Endodermal cell (in vitro differentiated cells): ENCODE results near the gene FABP1. TPM values are rescaled to one million over a fixed set of nuclear protein-coding genes. Genes with fewer than 3 reads are reported as not detected.

ENCODE experiments used
- DNase-seq: peaks from one replicate; pipeline ENCODE4 v3.0.0-alpha.2; 2017
- H3K27ac ChIP-seq: 2 replicates; pipeline ENCODE4 v1.5.1; 2013; ENCODE audit warnings: mild to moderate bottlenecking, low read depth, low read length, moderate library complexity
- H3K27me3 ChIP-seq: 2 replicates; pipeline ENCODE4 v1.6.1; 2013; ENCODE audit warnings: mild to moderate bottlenecking, low read length, moderate library complexity; ENCODE audit not compliant: insufficient read depth, control insufficient read depth, poor library complexity, severe bottlenecking
- H3K36me3 ChIP-seq: 2 replicates; pipeline ENCODE4 v1.7.0; 2013; ENCODE audit warnings: mild to moderate bottlenecking, low read length, moderate library complexity; ENCODE audit not compliant: control insufficient read depth, insufficient read depth
- H3K4me1 ChIP-seq: one replicate; pipeline ENCODE4 v1.7.0; 2013; ENCODE audit warnings: low read length; ENCODE audit not compliant: control insufficient read depth, insufficient read depth
- H3K4me3 ChIP-seq: 2 replicates; pipeline ENCODE4 v1.5.1; 2013; ENCODE audit warnings: mild to moderate bottlenecking, low read length, moderate library complexity
- H3K9ac ChIP-seq: 2 replicates; pipeline ENCODE4 v1.6.1; 2013; ENCODE audit warnings: mild to moderate bottlenecking, low read length, moderate library complexity; ENCODE audit not compliant: poor library complexity, severe bottlenecking; ENCODE audit errors: extremely low read depth
- H3K9me3 ChIP-seq: 2 replicates; pipeline ENCODE4 v1.6.1; 2013; ENCODE audit warnings: mild to moderate bottlenecking, low read length, moderate library complexity; ENCODE audit not compliant: control insufficient read depth
- H3K27ac Mint-ChIP-seq: 2 replicates; pipeline ENCODE4 v1.8.0; 2020; ENCODE audit warnings: mixed read lengths
- H3K27me3 Mint-ChIP-seq: 2 replicates; pipeline ENCODE4 v1.8.0; 2021; ENCODE audit warnings: mild to moderate bottlenecking, mixed read lengths; ENCODE audit not compliant: insufficient read depth
- H3K36me3 Mint-ChIP-seq: 2 replicates; pipeline ENCODE4 v1.8.0; 2020; ENCODE audit warnings: low read depth, mixed read lengths
- H3K4me1 Mint-ChIP-seq: 2 replicates; pipeline ENCODE4 v1.8.0; 2020; ENCODE audit warnings: mixed read lengths
- H3K4me3 Mint-ChIP-seq: 2 replicates; pipeline ENCODE4 v1.8.0; 2020; ENCODE audit warnings: mild to moderate bottlenecking, moderate library complexity, mixed read lengths
- H3K9me3 Mint-ChIP-seq: 2 replicates; pipeline ENCODE4 v1.8.0; 2020; ENCODE audit warnings: mild to moderate bottlenecking, mixed read lengths
- CTCF ChIP-seq: fragments of 200-600 bp; sonication (generic); conservative IDR thresholded peaks from 2 replicates; pipeline ENCODE4 v1.5.0; 2021; ENCODE audit warnings: antibody characterized with exemption, mild to moderate bottlenecking
- WGBS, 2 experiments: methylation state at CpG; one replicate each; pipeline versions ENCODE4 v1.1.5 to v1.1.7; 2013; ENCODE audit warnings: missing lambda C conversion rate in 2 of 2, mixed read lengths in 1 of 2; ENCODE audit not compliant: insufficient coverage in 1 of 2, insufficient read length in 1 of 2; 5-methylcytosine and 5-hydroxymethylcytosine counted together
- total RNA-seq, 2 donors: library from RNA; stranded (reverse); fragmentation: NEBNext Ultra II Directional in 1 of 2; extraction: Animal tissue kit (Norgen Biotek cat#: 25700) in 1 of 2; gene quantifications; 2 replicates in 1 of 2; 3 replicates in 1 of 2; pipeline ENCODE4 v1.2.1, GENCODE V29; 2021

The FABP1 gene
- total RNA-seq, 2 donors from 2014 or later = not detected

GRCh38 chr2:88096708-88097107 lies 31.2 kb downstream of the FABP1 start:
- no peak for TF ChIP-seq CTCF
- no peaks in the 10 kb centered on the region for H3K4me1 ChIP-seq
- 91 to 96% methylated on average over 4 to 5 of the region's 5 CpGs for WGBS, 2 experiments
- H3K4me3 ChIP-seq = no peak overlapping the region
- H3K9me3 Mint-ChIP-seq = no peaks in the 10 kb centered on the region
- H3K27me3 ChIP-seq = peaks cover 4% of the 10 kb centered on the region
- H3K27me3 Mint-ChIP-seq = peaks cover 2% of the 10 kb centered on the region
- H3K9me3 ChIP-seq = no peaks in the 10 kb centered on the region
- no peak overlapping the region for H3K9ac ChIP-seq
- no peaks in the 10 kb centered on the region for H3K36me3 ChIP-seq
- no peak overlapping the region for H3K4me3 Mint-ChIP-seq
- no peaks in the 10 kb centered on the region for H3K36me3 Mint-ChIP-seq
- no peak overlapping the region for H3K27ac ChIP-seq
- DNase-seq = peak; percentile 26
- peaks cover 10% of the 10 kb centered on the region for H3K4me1 Mint-ChIP-seq
- H3K27ac Mint-ChIP-seq = no peak overlapping the region

- no peak overlapping the region for H3K9ac ChIP-seq
- no peaks in the 10 kb centered on the region for H3K9me3 ChIP-seq
- H3K27ac Mint-ChIP-seq = no peak overlapping the region
- no peaks in the 10 kb centered on the region for H3K4me1 ChIP-seq
- TF ChIP-seq CTCF = no peak
- 20 to 87% methylated on average over 1 to 3 of the region's 3 CpGs for WGBS, 2 experiments
- H3K27me3 ChIP-seq = peaks cover 4% of the 10 kb centered on the region
- peak overlapping the region; percentile 62 for H3K27ac ChIP-seq
- no peak for DNase-seq
- peaks cover 2% of the 10 kb centered on the region for H3K27me3 Mint-ChIP-seq
- H3K9me3 Mint-ChIP-seq = no peaks in the 10 kb centered on the region
- H3K4me3 Mint-ChIP-seq = no peak overlapping the region
- H3K36me3 Mint-ChIP-seq = no peaks in the 10 kb centered on the region
- no peaks in the 10 kb centered on the region for H3K36me3 ChIP-seq
- H3K4me3 ChIP-seq = no peak overlapping the region
- H3K4me1 Mint-ChIP-seq = peaks cover 4% of the 10 kb centered on the region
Observed at GRCh38 chr2:88095022-88095421, 32.8 kb downstream of the FABP1 start.

GRCh38 chr2:88092773-88093172 lies 35.1 kb downstream of the FABP1 start:
- Mint-ChIP-seq H3K36me3 (no peaks in the 10 kb centered on the region), H3K4me1 (peaks cover 3% of the 10 kb centered on the region), H3K27ac (no peak overlapping the region), H3K9me3 (no peaks in the 10 kb centered on the region), H3K4me3 (no peak overlapping the region), H3K27me3 (peaks cover 2% of the 10 kb centered on the region)
- Histone ChIP-seq H3K9me3 (no peaks in the 10 kb centered on the region), H3K36me3 (no peaks in the 10 kb centered on the region), H3K27me3 (peaks cover 4% of the 10 kb centered on the region), H3K27ac (no peak overlapping the region), H3K4me1 (no peaks in the 10 kb centered on the region), H3K9ac (no peak overlapping the region), H3K4me3 (no peak overlapping the region)
- no peak for DNase-seq
- no peak for TF ChIP-seq CTCF
